Testis (tissue), 2 donors: Measurements from ENCODE around the gene LCOR.

ENCODE experiments used
- POLR2A ChIP-seq: fragments of 450-650 bp; IDR thresholded peaks from one replicate; pipeline ENCODE4 v1.6.1; 2017; ENCODE audit warnings: antibody characterized with exemption, mild to moderate bottlenecking, moderate library complexity
- TF ChIP-seq, protein P1 (sequence below), 3 experiments: fragments of 450-650 bp in 2 of 3; fragments of 200-600 bp in 1 of 3; sonication (generic) in 1 of 3; IDR thresholded peaks; one replicate each; pipeline ENCODE4 v1.5.1; 2016 to 2019; ENCODE audit warnings: antibody characterized with exemption in 3 of 3, mild to moderate bottlenecking in 2 of 3, moderate library complexity in 1 of 3

DNA sequence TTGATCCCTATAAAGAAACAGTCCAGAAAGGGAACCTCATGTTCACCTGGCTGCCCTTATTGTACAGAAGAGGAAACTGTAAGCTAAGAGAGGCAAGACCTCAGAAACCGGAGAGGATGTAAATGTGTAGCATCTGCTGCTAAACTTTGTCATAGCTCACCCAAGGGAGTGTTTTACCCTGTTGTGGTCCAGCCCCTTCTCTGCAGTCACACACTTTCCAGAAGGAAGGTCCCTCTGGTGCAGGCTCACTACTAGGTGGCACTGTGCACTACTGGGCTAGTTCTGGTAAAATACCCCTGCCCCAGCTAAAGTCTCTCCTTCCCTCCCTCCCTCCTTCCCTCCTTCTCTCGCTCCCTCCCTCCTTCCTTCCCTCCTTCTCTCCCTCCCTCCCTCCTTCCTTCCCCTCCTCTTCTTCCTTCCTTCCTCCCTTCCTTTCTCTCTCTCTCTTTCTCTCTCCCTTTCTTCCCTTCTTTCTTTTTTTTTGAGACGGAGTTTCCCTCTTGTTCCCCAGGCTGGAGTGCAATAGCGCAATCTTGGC, 42.5 kb upstream of the LCOR start:
- TF ChIP-seq, protein P1, sequence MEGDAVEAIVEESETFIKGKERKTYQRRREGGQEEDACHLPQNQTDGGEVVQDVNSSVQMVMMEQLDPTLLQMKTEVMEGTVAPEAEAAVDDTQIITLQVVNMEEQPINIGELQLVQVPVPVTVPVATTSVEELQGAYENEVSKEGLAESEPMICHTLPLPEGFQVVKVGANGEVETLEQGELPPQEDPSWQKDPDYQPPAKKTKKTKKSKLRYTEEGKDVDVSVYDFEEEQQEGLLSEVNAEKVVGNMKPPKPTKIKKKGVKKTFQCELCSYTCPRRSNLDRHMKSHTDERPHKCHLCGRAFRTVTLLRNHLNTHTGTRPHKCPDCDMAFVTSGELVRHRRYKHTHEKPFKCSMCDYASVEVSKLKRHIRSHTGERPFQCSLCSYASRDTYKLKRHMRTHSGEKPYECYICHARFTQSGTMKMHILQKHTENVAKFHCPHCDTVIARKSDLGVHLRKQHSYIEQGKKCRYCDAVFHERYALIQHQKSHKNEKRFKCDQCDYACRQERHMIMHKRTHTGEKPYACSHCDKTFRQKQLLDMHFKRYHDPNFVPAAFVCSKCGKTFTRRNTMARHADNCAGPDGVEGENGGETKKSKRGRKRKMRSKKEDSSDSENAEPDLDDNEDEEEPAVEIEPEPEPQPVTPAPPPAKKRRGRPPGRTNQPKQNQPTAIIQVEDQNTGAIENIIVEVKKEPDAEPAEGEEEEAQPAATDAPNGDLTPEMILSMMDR (IDR thresholded peaks at IDR 0.05): no peak
- no peak for TF ChIP-seq POLR2A
